CD4-positive, alpha-beta T cell treated with Interleukin-6 for 4 hours (primary cell): Measurements from ENCODE around the gene RPS6KA4.
A peak's percentile ranks its signal among the peaks of the same experiment; 100 is the strongest.

ENCODE experiments used
- DNase-seq: peaks from one replicate; pipeline ENCODE4 v3.0.0-alpha.2; 2020; ENCODE audit warnings: mixed read lengths

Gene RPS6KA4

GRCh38 chr11:64327993-64328392, 31.0 kb upstream of the RPS6KA4 start:
- no peak for DNase-seq

- no peak for DNase-seq
These were observed 28.1 kb upstream of the RPS6KA4 start for GRCh38 chr11:64330888-64331287.

GRCh38 chr11:64331569-64332371, 27.2 kb upstream of the RPS6KA4 start:
- peak; percentile 75 for DNase-seq

- no peak for DNase-seq
These were observed 25.4 kb upstream of the RPS6KA4 start for GRCh38 chr11:64333556-64333955.

GRCh38 chr11:64334764-64335735, 23.9 kb upstream of the RPS6KA4 start:
- DNase-seq, result no peak

GRCh38 chr11:64337538-64338249, 21.3 kb upstream of the RPS6KA4 start:
- no peak for DNase-seq

- no peak for DNase-seq
These were observed 20.2 kb upstream of the RPS6KA4 start for GRCh38 chr11:64338716-64339115.

- no peak for DNase-seq
These were observed 19.7 kb upstream of the RPS6KA4 start for GRCh38 chr11:64339286-64339685.

GRCh38 chr11:64339754-64340408, 19.1 kb upstream of the RPS6KA4 start, which contains the start of gene CCDC88B:
TSS of gene CCDC88B (plus strand) at chr11:64340204. CDS start at chr11:64340267, 63 bp downstream.
- peak; percentile 92 for DNase-seq

- peak; percentile 75 for DNase-seq
These were observed 18.2 kb upstream of the RPS6KA4 start for GRCh38 chr11:64340671-64341335.

GRCh38 chr11:64341429-64341828, 17.5 kb upstream of the RPS6KA4 start:
- no peak for DNase-seq

GRCh38 chr11:64341851-64342791, 16.8 kb upstream of the RPS6KA4 start:
- DNase-seq, result peak; percentile 88

- no peak for DNase-seq
These were observed 15.9 kb upstream of the RPS6KA4 start for GRCh38 chr11:64342869-64343745.

- DNase-seq, result no peak
These were observed 15.0 kb upstream of the RPS6KA4 start for GRCh38 chr11:64343767-64344559.

- DNase-seq, result no peak
These were observed 14.2 kb upstream of the RPS6KA4 start for GRCh38 chr11:64344787-64345186.

- no peak for DNase-seq
These were observed 11.6 kb upstream of the RPS6KA4 start for GRCh38 chr11:64347193-64347867.

- DNase-seq, result no peak
These were observed 10.5 kb upstream of the RPS6KA4 start for GRCh38 chr11:64348383-64349024.

GRCh38 chr11:64349025-64349387, 10.0 kb upstream of the RPS6KA4 start:
- DNase-seq, result no peak
